Neural cell (in vitro differentiated cells): ENCODE measurements around the gene ZNF277.

Experiments used
- EZH2 ChIP-seq: fragments of 200-600, 300-800 bp; shearing (Covaris generic), sonication (generic); IDR thresholded peaks from 2 replicates; pipeline ENCODE4 v1.6.1; 2014; ENCODE audit warnings: antibody characterized with exemption, low read length, borderline replicate concordance, mild to moderate bottlenecking; ENCODE audit not compliant: insufficient read depth, poor library complexity, severe bottlenecking
- POLR2AphosphoS5 ChIP-seq: IDR thresholded peaks from 2 replicates; pipeline ENCODE4 v1.6.1; 2012
- TF ChIP-seq, protein P1 (sequence below): fragments of 450-650 bp; IDR thresholded peaks from 2 replicates; pipeline ENCODE4 v1.5.1; 2014; ENCODE audit warnings: antibody characterized with exemption, mild to moderate bottlenecking, moderate library complexity; ENCODE audit not compliant: poor library complexity, severe bottlenecking

DNA sequence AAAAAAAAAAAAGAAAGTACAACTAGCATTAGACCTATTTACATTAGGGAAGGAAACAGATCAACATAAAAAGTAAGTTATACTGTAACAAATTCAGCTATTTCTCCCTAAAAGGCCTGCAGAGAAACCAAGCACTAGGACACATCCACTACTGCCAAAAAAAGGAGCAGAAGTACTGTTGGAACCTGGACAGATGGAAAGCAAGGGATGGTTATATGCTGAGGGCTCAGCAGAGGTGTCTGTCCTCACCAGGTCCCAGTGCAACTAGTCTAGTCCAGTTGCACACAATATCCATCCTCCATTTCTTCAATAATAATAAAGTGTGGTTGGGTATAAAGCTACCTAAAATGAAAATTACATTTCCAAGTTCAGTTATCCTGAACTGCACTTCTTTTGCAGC lies 140.6 kb downstream of the ZNF277 start:
- TF ChIP-seq, protein P1, sequence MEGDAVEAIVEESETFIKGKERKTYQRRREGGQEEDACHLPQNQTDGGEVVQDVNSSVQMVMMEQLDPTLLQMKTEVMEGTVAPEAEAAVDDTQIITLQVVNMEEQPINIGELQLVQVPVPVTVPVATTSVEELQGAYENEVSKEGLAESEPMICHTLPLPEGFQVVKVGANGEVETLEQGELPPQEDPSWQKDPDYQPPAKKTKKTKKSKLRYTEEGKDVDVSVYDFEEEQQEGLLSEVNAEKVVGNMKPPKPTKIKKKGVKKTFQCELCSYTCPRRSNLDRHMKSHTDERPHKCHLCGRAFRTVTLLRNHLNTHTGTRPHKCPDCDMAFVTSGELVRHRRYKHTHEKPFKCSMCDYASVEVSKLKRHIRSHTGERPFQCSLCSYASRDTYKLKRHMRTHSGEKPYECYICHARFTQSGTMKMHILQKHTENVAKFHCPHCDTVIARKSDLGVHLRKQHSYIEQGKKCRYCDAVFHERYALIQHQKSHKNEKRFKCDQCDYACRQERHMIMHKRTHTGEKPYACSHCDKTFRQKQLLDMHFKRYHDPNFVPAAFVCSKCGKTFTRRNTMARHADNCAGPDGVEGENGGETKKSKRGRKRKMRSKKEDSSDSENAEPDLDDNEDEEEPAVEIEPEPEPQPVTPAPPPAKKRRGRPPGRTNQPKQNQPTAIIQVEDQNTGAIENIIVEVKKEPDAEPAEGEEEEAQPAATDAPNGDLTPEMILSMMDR, result no peak
- TF ChIP-seq POLR2AphosphoS5, result no peak
- TF ChIP-seq EZH2, result no peak
